Adrenal gland (tissue), 12 donors: ENCODE data around the gene SLC7A10. TPM values are rescaled to one million over a fixed set of nuclear protein-coding genes. Genes with fewer than 3 reads are reported as not detected.

Experiments
- DNase-seq, 7 donors: peaks; one replicate each; pipeline ENCODE4 v3.0.0-alpha.2; 2019 to 2020
- H3K27ac ChIP-seq, 5 donors: fragments of 200-600 bp; sonication (generic) in 4 of 5; 1 replicate in 3 of 5; 2 replicates in 2 of 5; pipeline versions ENCODE4 v1.5.1 to v1.8.0; 2016 to 2020; ENCODE audit warnings: mild to moderate bottlenecking in 1 of 5
- H3K27me3 ChIP-seq: fragments of 200-600 bp; 2 replicates; pipeline ENCODE4 v1.8.0; 2021
- H3K36me3 ChIP-seq, 2 donors: fragments of 200-600 bp; replicated peaks in 1 of 2; 1 replicate in 1 of 2; 2 replicates in 1 of 2; pipeline versions ENCODE4 v1.5.1 to v1.8.0; 2018 to 2022
- H3K4me1 ChIP-seq, 2 donors: fragments of 200-600 bp; replicated peaks in 1 of 2; 1 replicate in 1 of 2; 2 replicates in 1 of 2; pipeline versions ENCODE4 v1.5.1 to v1.8.0; 2018 to 2021
- H3K4me3 ChIP-seq, 4 donors: fragments of 200-600 bp; sonication (generic) in 3 of 4; one replicate each; pipeline ENCODE4 v1.5.1; 2016 to 2018
- H3K9me3 ChIP-seq, 3 donors: fragments of 200-600 bp; sonication (generic) in 1 of 3; replicated peaks in 1 of 3; 1 replicate in 2 of 3; 2 replicates in 1 of 3; pipeline versions ENCODE4 v1.5.1 to v1.8.0; 2016 to 2021
- CTCF ChIP-seq, 6 experiments: fragments of 450-650 bp in 4 of 6; fragments of 200-600 bp in 2 of 6; sonication (generic) in 1 of 6; IDR thresholded peaks; 1 replicate in 5 of 6; 2 replicates in 1 of 6; pipeline versions ENCODE4 v1.5.1 to v1.8.0; 2016 to 2021; ENCODE audit warnings: antibody characterized with exemption in 6 of 6, mild to moderate bottlenecking in 2 of 6, moderate library complexity in 1 of 6
- POLR2A ChIP-seq, 2 donors: fragments of 450-650 bp; IDR thresholded peaks; one replicate each; pipeline ENCODE4 v1.6.1; 2017; ENCODE audit warnings: antibody characterized with exemption in 2 of 2, mild to moderate bottlenecking in 2 of 2, moderate library complexity in 1 of 2
- WGBS, 4 donors: extraction: QIAGEN DNeasy Blood & Tissue Kit in 2 of 4; methylation state at CpG; one replicate each; pipeline versions ENCODE4 v1.1.5 to v1.1.7; 2013 to 2017; 5-methylcytosine and 5-hydroxymethylcytosine counted together
- intact Hi-C, 2 donors: fragments of 100-400 bp; cut with DNase I; formaldehyde crosslinking; loops; one replicate each; pipeline versions ENCODE4 v1.14.1 to v1.15.0; 2022 to 2023
- polyA plus RNA-seq, 3 donors: library from polyadenylated mRNA; stranded (reverse); fragments of 200-250 nt in 2 of 3; fragments of 350-450 nt in 1 of 3; fragmentation: Illumina TruSeq in 1 of 3; extraction: RNeasy Lipid Tissue Mini Kit (QIAGEN cat#74804) in 1 of 3; gene quantifications; one replicate each; pipeline ENCODE4 v1.2.3, GENCODE V29; 2013 to 2014
- total RNA-seq, 9 donors: library from RNA; depleted of rRNA in 4 of 9; stranded (reverse); fragments of >200 nt in 4 of 9; fragments of 120-200 nt in 1 of 9; fragmentation: NEBNext Ultra II Directional in 1 of 9; extraction: Animal tissue kit (Norgen Biotek cat#: 25700) in 1 of 9; gene quantifications; one replicate each; pipeline versions ENCODE4 v1.1.0 to v1.2.4, GENCODE V29; 2013 to 2023
- donor health status: healthy with polysubstance abuse.
- donor health status: Bipolar disorder and iron deficiency.
- donor health status: DM: yes; HTN: yes; CAD: no.
- donor health status: DM: no; HTN: no; CAD: no.
- donor health status: DM: no; HTN: no; CAD: no.
- donor health status: DM: yes; HTN: yes; CAD: no.

The SLC7A10 gene
- total and polyA plus RNA-seq, 12 donors: 0.14 to 9.3 (median 0.45) TPM; not detected in 4

GRCh38 chr19:33239223-33239975 lies 13.7 kb upstream of the SLC7A10 start:
- no peak for DNase-seq
- no peak overlapping the region for H3K27ac ChIP-seq
- intact Hi-C loops: no loop called here
- 71 to 82% (median 79%) methylated on average over 6 to 10 of the region's 10 CpGs for WGBS, 4 donors
- H3K4me1 ChIP-seq: no peaks in the 10 kb centered on the region
- no peaks in the 10 kb centered on the region for H3K36me3 ChIP-seq
- no peaks in the 10 kb centered on the region for H3K9me3 ChIP-seq
- H3K4me3 ChIP-seq: no peak overlapping the region
- TF ChIP-seq POLR2A (IDR thresholded peaks at IDR 0.05): no peak
- TF ChIP-seq CTCF (IDR thresholded peaks at IDR 0.05): no peak
- H3K27me3 ChIP-seq: no peaks in the 10 kb centered on the region

- Histone ChIP-seq H3K27me3 (no peaks in the 10 kb centered on the region), H3K4me3 (no peak overlapping the region), H3K27ac (no peak overlapping the region), H3K9me3 (no peaks in the 10 kb centered on the region), H3K4me1 (no peaks in the 10 kb centered on the region), H3K36me3 (no peaks in the 10 kb centered on the region)
- no peak for DNase-seq
- TF ChIP-seq CTCF (IDR thresholded peaks at IDR 0.05) (no peak), POLR2A (IDR thresholded peaks at IDR 0.05) (no peak)
- 76 to 84% (median 81%) methylated on average over 9 to 10 of the region's 10 CpGs for WGBS, 4 donors
- intact Hi-C loops: no loop called here
Measured at GRCh38 chr19:33238481-33239149, 13.0 kb upstream of the SLC7A10 start.

- Histone ChIP-seq H3K36me3 (no peaks in the 10 kb centered on the region), H3K27me3 (no peaks in the 10 kb centered on the region), H3K27ac (no peak overlapping the region), H3K4me3 (no peak overlapping the region), H3K4me1 (no peaks in the 10 kb centered on the region), H3K9me3 (no peaks in the 10 kb centered on the region)
- WGBS, 4 donors: 81 to 88% (median 83%) methylated on average over 6 to 16 of the region's 16 CpGs
- DNase-seq: no peak
- TF ChIP-seq CTCF (IDR thresholded peaks at IDR 0.05) (no peak), POLR2A (IDR thresholded peaks at IDR 0.05) (no peak)
- intact Hi-C loops: no loop called here
Measured at GRCh38 chr19:33236696-33237390, 11.2 kb upstream of the SLC7A10 start.

GRCh38 chr19:33235996-33236350 lies 10.3 kb upstream of the SLC7A10 start:
- no peaks in the 10 kb centered on the region for H3K27me3 ChIP-seq
- no peak overlapping the region for H3K4me3 ChIP-seq
- WGBS, 4 donors: 80 to 84% (median 82%) methylated on average over 16 to 20 of the region's 20 CpGs
- TF ChIP-seq POLR2A (IDR thresholded peaks at IDR 0.05): no peak
- no peak for TF ChIP-seq CTCF (IDR thresholded peaks at IDR 0.05)
- no peaks in the 10 kb centered on the region for H3K36me3 ChIP-seq
- H3K4me1 ChIP-seq: no peaks in the 10 kb centered on the region
- no peak overlapping the region for H3K27ac ChIP-seq
- H3K9me3 ChIP-seq: no peaks in the 10 kb centered on the region
- no peak for DNase-seq
- intact Hi-C loops: no loop called here
